Aortic smooth muscle cell (primary cell): ENCODE results near the gene CYP3A7. TPM values are rescaled to one million over a fixed set of nuclear protein-coding genes. Genes with fewer than 3 reads are reported as not detected.

Experiments used
- total RNA-seq: library from RNA; depleted of rRNA; stranded (reverse); fragments of >200 nt; gene quantifications from 2 replicates; pipeline ENCODE4 v1.2.3, GENCODE V29; 2014

Gene CYP3A7
- total RNA-seq: not detected in 2 replicates

GRCh38 chr7:99734987-99735386, at the start of gene CYP3A7:
Gene CYP3A7 (minus strand): TSS chr7:99735196. CDS start chr7:99735093, 103 bp downstream.

GRCh38 chr7:99784007-99784406, 49.0 kb upstream of the CYP3A7 start, which contains the start of gene CYP3A4:
Gene CYP3A4 (minus strand): TSS chr7:99784184. CDS start chr7:99784081, 103 bp downstream.

GRCh38 chr7:99679400-99680191, 55.4 kb downstream of the CYP3A7 start, which contains the start of gene CYP3A5:
Gene CYP3A5 (minus strand): TSS chr7:99679996. CDS start chr7:99679896, 100 bp downstream.

Other genes starting within 250 kb of the CYP3A7 start
- 26.2 TPM in 2 replicates for gene ZNF394, start 234.9 kb downstream of the CYP3A7 start, total RNA-seq
- gene ZKSCAN5, start 230.5 kb downstream of the CYP3A7 start, total RNA-seq: 11.6 and 11.8 TPM in 2 replicates
- gene FAM200A, start 183.1 kb downstream of the CYP3A7 start, total RNA-seq: 4.8 and 5.2 TPM in 2 replicates
- 44.4 and 51.4 TPM in 2 replicates for gene ZNF655, start 176.6 kb downstream of the CYP3A7 start, total RNA-seq
- 0.62 and 2.4 TPM in 2 replicates for gene TMEM225B, start 136.9 kb downstream of the CYP3A7 start, total RNA-seq
- 8.8 and 10.3 TPM in 2 replicates for gene ZSCAN25, start 118.2 kb downstream of the CYP3A7 start, total RNA-seq
- not detected in 2 replicates for gene CYP3A5, start 55.2 kb downstream of the CYP3A7 start, total RNA-seq
- not detected in 2 replicates for gene CYP3A4, start 49.0 kb upstream of the CYP3A7 start, total RNA-seq
- gene CYP3A43, start 92.8 kb upstream of the CYP3A7 start, total RNA-seq: not detected in 2 replicates
- gene OR2AE1, start 141.8 kb upstream of the CYP3A7 start, total RNA-seq: 0.26 and 0.44 TPM in 2 replicates
- 22.4 and 24.7 TPM in 2 replicates for gene TRIM4, start 184.3 kb upstream of the CYP3A7 start, total RNA-seq
- gene GJC3, start 194.4 kb upstream of the CYP3A7 start, total RNA-seq: not detected in 2 replicates
- gene AZGP1, start 240.8 kb upstream of the CYP3A7 start, total RNA-seq: 0.13 TPM in 1 of 2 replicates, not detected in the other